Measurements from ENCODE around the gene ZNF512B. TPM values are rescaled to one million over a fixed set of nuclear protein-coding genes. Genes with fewer than 3 reads are reported as not detected.

ZNF512B gene
- total RNA-seq, 1 donor: 14.5 TPM

DNA sequence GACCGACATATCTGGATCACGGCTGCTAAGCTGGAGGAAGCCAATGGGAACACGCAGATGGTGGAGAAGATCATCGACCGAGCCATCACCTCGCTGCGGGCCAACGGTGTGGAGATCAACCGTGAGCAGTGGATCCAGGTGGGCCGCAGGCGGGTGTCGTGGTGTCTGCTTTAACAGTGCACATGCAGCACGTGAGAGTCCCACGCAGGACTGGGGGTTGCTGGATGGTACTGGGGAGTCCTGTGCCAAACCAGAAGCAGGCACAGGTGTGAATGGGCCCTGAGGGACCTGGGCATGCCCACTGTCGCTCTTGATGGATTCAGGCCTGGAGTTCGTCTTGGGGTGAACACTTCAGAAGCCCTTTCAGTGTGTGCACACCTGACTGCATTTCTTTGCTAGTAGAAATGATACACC, 41.6 kb upstream of the ZNF512B start:
- Histone ChIP-seq H3K4me2 (ENCODE audit: insufficient read depth, low read length) (no peak overlapping the region), H3K27ac (ENCODE audit: low read depth, low read length) (no peak overlapping the region), H3K9me3 (ENCODE audit: low read depth, low read length) (no peaks in the 10 kb centered on the region), H3K27me3 (ENCODE audit: insufficient read depth, low read length) (no peaks in the 10 kb centered on the region), H3K4me3 (ENCODE audit: insufficient read depth, low read length) (no peak overlapping the region), H3K36me3 (ENCODE audit: insufficient read depth, low read length) (peaks cover 61% of the 10 kb centered on the region), H2AFZ (ENCODE audit: low read length) (no peak overlapping the region), H3K79me2 (ENCODE audit: insufficient read depth, low read length) (peaks cover 26% of the 10 kb centered on the region), H4K20me1 (ENCODE audit: insufficient read depth, low read length) (peaks cover 23% of the 10 kb centered on the region), H3K4me1 (ENCODE audit: insufficient read depth, low read length) (no peaks in the 10 kb centered on the region)
- TF ChIP-seq, protein P1, sequence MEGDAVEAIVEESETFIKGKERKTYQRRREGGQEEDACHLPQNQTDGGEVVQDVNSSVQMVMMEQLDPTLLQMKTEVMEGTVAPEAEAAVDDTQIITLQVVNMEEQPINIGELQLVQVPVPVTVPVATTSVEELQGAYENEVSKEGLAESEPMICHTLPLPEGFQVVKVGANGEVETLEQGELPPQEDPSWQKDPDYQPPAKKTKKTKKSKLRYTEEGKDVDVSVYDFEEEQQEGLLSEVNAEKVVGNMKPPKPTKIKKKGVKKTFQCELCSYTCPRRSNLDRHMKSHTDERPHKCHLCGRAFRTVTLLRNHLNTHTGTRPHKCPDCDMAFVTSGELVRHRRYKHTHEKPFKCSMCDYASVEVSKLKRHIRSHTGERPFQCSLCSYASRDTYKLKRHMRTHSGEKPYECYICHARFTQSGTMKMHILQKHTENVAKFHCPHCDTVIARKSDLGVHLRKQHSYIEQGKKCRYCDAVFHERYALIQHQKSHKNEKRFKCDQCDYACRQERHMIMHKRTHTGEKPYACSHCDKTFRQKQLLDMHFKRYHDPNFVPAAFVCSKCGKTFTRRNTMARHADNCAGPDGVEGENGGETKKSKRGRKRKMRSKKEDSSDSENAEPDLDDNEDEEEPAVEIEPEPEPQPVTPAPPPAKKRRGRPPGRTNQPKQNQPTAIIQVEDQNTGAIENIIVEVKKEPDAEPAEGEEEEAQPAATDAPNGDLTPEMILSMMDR (IDR thresholded peaks at IDR 0.05; ENCODE audit: extremely low read depth, low read depth, low read length): no peak
- no peak for DNase-seq (ENCODE audit: insufficient read length, low spot score, missing footprints)

DNA sequence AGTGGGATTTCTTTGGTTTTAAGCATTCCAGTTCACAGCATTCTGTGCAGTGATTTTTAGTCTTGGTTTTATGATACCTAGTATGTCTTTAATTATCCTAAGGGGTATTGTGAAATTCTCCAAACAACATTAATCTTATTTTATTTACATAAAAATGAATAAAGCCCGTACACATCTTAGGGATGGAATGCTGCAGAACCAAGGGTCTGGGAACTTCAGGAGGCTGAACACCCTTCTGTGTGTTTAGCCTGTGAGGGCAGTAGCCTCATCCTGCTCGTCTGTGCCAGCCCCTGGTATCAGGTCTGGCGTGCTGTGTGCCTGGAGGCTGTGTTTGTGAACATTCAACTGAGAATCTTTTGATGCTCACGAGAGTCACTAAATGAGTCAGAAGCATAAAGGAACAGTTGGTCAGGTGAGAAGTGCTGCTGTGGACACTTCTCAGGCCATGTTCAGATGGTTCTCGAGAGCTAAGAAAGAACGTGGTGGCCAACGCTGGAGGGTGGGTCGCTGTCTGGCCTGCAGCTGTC, 41.0 kb upstream of the ZNF512B start:
- H3K4me3 ChIP-seq (ENCODE audit: insufficient read depth, low read length): no peak overlapping the region
- H3K4me1 ChIP-seq (ENCODE audit: insufficient read depth, low read length): no peaks in the 10 kb centered on the region
- no peaks in the 10 kb centered on the region for H3K27me3 ChIP-seq (ENCODE audit: insufficient read depth, low read length)
- H2AFZ ChIP-seq (ENCODE audit: low read length): no peak overlapping the region
- H3K36me3 ChIP-seq (ENCODE audit: insufficient read depth, low read length): peaks cover 59% of the 10 kb centered on the region
- no peak overlapping the region for H3K4me2 ChIP-seq (ENCODE audit: insufficient read depth, low read length)
- H3K9me3 ChIP-seq (ENCODE audit: low read depth, low read length): no peaks in the 10 kb centered on the region
- TF ChIP-seq, protein P1 (IDR thresholded peaks at IDR 0.05; ENCODE audit: extremely low read depth, low read depth, low read length): no peak
- H4K20me1 ChIP-seq (ENCODE audit: insufficient read depth, low read length): peaks cover 26% of the 10 kb centered on the region
- H3K79me2 ChIP-seq (ENCODE audit: insufficient read depth, low read length): peaks cover 26% of the 10 kb centered on the region
- DNase-seq (ENCODE audit: insufficient read length, low spot score, missing footprints): no peak
- no peak overlapping the region for H3K27ac ChIP-seq (ENCODE audit: low read depth, low read length)

DNA sequence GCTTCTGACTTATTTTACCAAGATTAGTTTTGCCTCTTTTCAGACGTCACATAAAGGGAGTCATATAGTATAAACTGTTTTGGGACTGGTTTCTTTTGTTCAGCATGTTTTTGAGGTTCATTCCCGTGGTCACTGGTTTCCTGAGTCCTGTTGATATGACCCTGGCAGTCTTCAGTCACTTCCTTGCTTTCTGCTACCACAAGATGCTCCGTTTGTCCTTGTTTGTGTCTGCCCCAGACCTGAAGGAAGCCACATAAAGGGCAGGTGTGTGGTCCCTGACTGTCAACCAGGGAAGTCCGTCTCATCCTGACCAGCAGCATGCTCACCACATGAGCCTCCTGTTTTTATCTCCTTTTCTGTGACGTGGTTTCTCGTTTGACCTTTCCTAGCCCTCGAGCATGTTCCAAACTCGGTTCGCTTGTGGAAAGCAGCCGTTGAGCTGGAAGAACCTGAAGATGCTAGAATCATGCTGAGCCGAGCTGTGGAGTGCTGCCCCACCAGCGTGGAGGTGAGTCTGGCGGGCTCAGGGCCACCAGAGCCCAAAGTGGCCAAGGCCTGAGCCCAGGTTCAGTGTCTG, 40.2 kb upstream of the ZNF512B start:
- Histone ChIP-seq H3K36me3 (ENCODE audit: insufficient read depth, low read length) (peaks cover 66% of the 10 kb centered on the region), H2AFZ (ENCODE audit: low read length) (no peak overlapping the region), H4K20me1 (ENCODE audit: insufficient read depth, low read length) (peaks cover 27% of the 10 kb centered on the region), H3K4me3 (ENCODE audit: insufficient read depth, low read length) (no peak overlapping the region), H3K27ac (ENCODE audit: low read depth, low read length) (no peak overlapping the region), H3K4me2 (ENCODE audit: insufficient read depth, low read length) (no peak overlapping the region), H3K9me3 (ENCODE audit: low read depth, low read length) (no peaks in the 10 kb centered on the region), H3K4me1 (ENCODE audit: insufficient read depth, low read length) (no peaks in the 10 kb centered on the region), H3K79me2 (ENCODE audit: insufficient read depth, low read length) (peaks cover 23% of the 10 kb centered on the region), H3K27me3 (ENCODE audit: insufficient read depth, low read length) (no peaks in the 10 kb centered on the region)
- TF ChIP-seq, protein P1 (IDR thresholded peaks at IDR 0.05; ENCODE audit: extremely low read depth, low read depth, low read length): no peak
- no peak for DNase-seq (ENCODE audit: insufficient read length, low spot score, missing footprints)

DNA sequence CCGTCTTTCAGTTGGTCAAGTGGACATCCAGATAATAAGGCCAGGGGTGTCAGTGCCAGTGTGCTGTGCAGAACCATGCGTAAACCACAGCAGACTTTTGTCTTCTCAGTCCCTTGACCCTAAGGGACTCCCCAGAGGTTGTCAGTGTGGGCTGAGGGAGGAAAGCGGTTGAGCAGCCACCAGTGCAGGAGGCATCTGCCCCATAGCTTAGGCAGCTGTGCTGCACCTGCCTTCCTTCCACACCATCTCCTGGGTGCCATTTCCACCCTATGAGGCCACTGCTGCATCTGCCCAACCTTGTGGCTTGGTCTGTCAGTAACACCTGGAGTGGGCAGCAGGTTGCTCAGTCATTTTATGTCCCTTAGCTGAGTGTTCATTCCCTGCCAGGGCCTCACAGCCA, 37.2 kb upstream of the ZNF512B start:
- Histone ChIP-seq H3K27ac (ENCODE audit: low read depth, low read length) (no peak overlapping the region), H3K36me3 (ENCODE audit: insufficient read depth, low read length) (peaks cover 58% of the 10 kb centered on the region), H3K27me3 (ENCODE audit: insufficient read depth, low read length) (no peaks in the 10 kb centered on the region), H4K20me1 (ENCODE audit: insufficient read depth, low read length) (peaks cover 33% of the 10 kb centered on the region), H3K9me3 (ENCODE audit: low read depth, low read length) (no peaks in the 10 kb centered on the region), H3K4me1 (ENCODE audit: insufficient read depth, low read length) (no peaks in the 10 kb centered on the region), H3K79me2 (ENCODE audit: insufficient read depth, low read length) (peaks cover 23% of the 10 kb centered on the region), H2AFZ (ENCODE audit: low read length) (no peak overlapping the region), H3K4me3 (ENCODE audit: insufficient read depth, low read length) (no peak overlapping the region), H3K4me2 (ENCODE audit: insufficient read depth, low read length) (no peak overlapping the region)
- TF ChIP-seq, protein P1 (IDR thresholded peaks at IDR 0.05; ENCODE audit: extremely low read depth, low read depth, low read length): no peak
- DNase-seq (ENCODE audit: insufficient read length, low spot score, missing footprints): no peak
